D721Med (cell line): ENCODE measurements around the gene LAMTOR1.

Experiments
- DNase-seq: peaks from one replicate; pipeline ENCODE4 v3.0.0; 2011; ENCODE audit warnings: low spot score; ENCODE audit not compliant: insufficient read length
- FAIRE-seq: peaks from 2 replicates; lab custom pipeline; 2011; peaks lifted over from hg19 to GRCh38; lab: Jason Lieb, UNC
- TF ChIP-seq, protein P1 (sequence below): IDR thresholded peaks from 2 replicates; pipeline ENCODE4 v1.5.1; 2012; ENCODE audit warnings: mild to moderate bottlenecking, control low read depth; ENCODE audit not compliant: insufficient read depth; ENCODE audit errors: missing control alignments

The LAMTOR1 gene

DNA sequence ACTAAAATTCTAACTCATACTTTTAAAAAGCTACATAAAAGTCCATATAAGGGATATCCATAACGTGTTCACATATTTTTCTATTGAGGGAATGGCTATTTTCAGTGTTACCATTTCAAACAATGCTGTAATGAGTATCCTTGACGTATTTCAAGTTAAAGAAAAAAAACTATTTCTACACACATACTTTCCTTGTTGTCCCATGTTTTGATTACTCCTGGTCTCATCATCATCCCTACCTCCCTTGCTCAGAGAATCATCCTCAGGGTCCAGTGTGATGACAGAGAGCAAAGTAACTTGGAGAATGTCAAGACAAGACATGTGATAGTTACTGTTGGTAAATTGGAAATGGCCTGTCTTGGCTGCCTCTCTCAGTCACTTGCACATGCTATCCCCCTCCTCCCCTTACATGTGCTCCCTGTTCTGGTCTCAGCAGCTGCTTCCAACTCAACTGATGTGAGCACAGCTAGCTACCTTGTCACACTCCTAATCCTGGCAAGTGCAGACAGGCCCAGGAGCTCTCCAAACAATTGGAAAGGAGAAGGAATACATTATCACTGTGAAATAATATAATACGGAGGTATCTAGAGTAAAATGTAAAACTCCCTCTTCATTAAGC, 44.6 kb downstream of the LAMTOR1 start:
- TF ChIP-seq, protein P1, sequence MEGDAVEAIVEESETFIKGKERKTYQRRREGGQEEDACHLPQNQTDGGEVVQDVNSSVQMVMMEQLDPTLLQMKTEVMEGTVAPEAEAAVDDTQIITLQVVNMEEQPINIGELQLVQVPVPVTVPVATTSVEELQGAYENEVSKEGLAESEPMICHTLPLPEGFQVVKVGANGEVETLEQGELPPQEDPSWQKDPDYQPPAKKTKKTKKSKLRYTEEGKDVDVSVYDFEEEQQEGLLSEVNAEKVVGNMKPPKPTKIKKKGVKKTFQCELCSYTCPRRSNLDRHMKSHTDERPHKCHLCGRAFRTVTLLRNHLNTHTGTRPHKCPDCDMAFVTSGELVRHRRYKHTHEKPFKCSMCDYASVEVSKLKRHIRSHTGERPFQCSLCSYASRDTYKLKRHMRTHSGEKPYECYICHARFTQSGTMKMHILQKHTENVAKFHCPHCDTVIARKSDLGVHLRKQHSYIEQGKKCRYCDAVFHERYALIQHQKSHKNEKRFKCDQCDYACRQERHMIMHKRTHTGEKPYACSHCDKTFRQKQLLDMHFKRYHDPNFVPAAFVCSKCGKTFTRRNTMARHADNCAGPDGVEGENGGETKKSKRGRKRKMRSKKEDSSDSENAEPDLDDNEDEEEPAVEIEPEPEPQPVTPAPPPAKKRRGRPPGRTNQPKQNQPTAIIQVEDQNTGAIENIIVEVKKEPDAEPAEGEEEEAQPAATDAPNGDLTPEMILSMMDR, result no peak
- DNase-seq (no peak), FAIRE-seq (no peak)

DNA sequence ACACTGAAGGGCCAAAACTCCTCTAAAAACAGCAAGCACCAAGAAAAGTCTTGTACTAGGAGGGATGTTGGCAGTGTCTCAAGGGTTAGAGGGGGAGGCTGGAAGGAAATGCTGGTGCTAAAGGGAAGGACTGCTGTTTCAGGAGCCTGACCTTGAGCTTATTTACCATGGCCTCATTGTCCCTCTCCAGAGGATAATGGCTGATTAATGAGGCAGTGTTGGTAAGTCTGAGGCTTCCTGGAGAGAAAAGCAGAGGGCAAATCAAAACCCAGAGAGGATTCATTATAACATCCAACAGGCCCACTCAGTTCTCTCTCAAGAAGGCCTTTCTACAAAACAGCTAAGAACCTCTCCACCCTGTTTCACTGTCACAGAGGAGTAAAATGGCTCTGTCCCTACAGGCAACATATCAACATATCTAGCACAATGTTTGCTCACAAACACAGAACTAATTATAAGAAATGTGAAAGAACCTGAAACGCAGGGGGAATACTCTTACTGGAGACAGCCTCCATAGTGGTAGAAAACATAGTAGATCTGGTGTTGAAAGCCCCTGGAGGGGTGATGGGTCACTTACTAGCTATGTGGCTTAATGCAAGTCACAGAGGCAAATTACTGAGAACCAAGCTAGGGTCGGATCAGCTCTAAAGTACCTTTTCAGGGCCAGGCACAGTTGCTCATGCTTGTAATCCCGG, 54.2 kb downstream of the LAMTOR1 start:
- TF ChIP-seq, protein P1, result no peak
- no peak for DNase-seq
- FAIRE-seq, result no peak
